Neural cell (in vitro differentiated cells): ENCODE data around the gene FSTL3.

Experiments
- CTCF ChIP-seq: fragments of 450-650 bp; IDR thresholded peaks from 2 replicates; pipeline ENCODE4 v1.5.1; 2014; ENCODE audit warnings: antibody characterized with exemption, mild to moderate bottlenecking, moderate library complexity; ENCODE audit not compliant: poor library complexity, severe bottlenecking
- EZH2 ChIP-seq: fragments of 200-600, 300-800 bp; shearing (Covaris generic), sonication (generic); IDR thresholded peaks from 2 replicates; pipeline ENCODE4 v1.6.1; 2014; ENCODE audit warnings: antibody characterized with exemption, low read length, borderline replicate concordance, mild to moderate bottlenecking; ENCODE audit not compliant: insufficient read depth, poor library complexity, severe bottlenecking

- TF ChIP-seq EZH2 (no peak), CTCF (no peak)
Observed at GRCh38 chr19:723714-724113, 47.5 kb downstream of the FSTL3 start.
